ENCODE measurements around the gene SEMA4D.
A peak's percentile ranks its signal among the peaks of the same experiment; 100 is the strongest.

SEMA4D gene

DNA sequence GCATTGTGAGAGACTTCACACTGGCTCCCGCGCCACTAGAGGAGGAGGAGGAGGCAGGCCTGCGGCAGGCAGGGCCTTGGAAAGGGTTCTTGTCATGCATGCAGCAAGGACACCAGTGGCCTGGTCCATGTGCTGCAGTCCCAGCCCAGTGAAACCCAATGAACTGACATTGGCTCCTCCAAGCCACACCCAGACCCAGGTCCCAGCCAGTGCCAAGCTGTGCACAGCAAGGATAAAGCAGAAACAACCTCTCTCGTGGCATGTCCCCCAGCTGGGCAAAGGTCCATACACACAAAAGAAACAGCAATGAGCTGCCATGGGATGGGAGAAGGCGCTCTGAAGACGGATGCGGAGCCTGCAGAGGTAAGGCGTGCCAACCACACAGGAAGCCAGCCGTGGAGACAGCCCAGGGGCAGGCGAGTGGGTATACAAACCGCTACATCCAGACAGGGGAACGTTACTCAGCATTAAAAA lies 89.2 kb downstream of the SEMA4D start:
- ATAC-seq: peak; percentile 30 to 52

DNA sequence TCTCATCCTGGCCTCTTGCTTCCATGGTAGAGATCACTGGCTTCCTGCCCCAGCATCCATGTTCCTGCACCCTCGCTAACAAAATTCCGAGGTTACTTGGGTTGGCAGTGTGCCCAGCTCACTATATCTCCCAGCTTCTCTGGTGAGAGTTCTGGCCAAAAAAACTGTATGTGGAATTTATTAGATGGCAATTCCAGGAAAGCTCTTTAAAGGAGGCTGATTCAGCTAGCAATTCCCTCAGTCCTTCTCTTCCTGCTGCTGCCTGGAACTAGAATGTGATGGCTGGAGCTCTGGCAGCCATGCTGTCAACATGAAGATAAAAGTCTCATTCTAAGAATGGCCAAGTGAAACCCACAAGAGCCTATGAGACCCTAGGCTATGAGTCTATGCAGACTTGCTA lies 90.8 kb downstream of the SEMA4D start:
- no peak for ATAC-seq

GRCh38 chr9:89405826-89406225 lies 92.1 kb downstream of the SEMA4D start:
- no peak for ATAC-seq

GRCh38 chr9:89404074-89404473 lies 93.8 kb downstream of the SEMA4D start:
- ATAC-seq: no peak

- ATAC-seq: no peak
Observed at GRCh38 chr9:89402695-89403427, 95.1 kb downstream of the SEMA4D start.

GRCh38 chr9:89400403-89401116 lies 97.4 kb downstream of the SEMA4D start:
- ATAC-seq: peak; percentile 18 to 55

DNA sequence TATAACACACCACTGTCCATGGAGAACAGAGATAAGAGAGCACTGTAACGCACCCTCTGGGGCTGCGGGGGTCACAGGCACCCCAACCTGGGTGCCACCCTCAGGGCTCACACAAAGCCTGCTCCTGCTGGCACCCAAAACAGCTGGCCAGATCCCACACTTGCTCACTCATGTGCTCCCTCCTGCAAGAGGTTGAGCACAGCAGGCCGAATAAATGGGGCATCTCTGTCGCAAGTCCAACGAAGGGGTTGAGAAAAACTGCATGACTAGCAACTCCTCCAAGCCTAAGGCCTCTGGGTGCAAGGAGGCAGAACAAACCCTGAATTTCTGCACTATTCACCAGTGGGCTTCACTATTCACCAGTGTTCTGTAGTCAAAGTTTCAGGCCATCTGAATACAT lies 99.3 kb downstream of the SEMA4D start:
- no peak for ATAC-seq

DNA sequence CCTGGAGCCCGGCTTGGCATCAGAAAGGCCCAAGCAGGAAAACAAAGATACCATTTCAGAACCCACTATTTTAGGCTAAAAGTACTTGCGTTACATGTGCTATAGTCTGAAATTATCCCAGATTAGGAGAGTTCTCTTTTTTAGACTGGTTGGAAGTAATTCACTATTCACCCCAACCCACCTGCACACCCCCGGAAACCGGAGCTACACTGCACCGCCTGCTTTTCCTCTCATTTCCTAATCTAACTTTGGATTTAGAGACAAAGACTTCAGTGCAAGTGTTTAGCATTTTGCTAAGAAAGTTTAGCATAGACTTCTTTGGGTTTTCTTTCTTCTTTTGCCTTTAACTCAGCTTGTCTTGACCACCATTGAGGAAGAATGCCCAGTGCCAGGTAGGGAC lies 100.4 kb downstream of the SEMA4D start:
- ATAC-seq: no peak

GRCh38 chr9:89395931-89396710 lies 101.8 kb downstream of the SEMA4D start:
- ATAC-seq: no peak

DNA sequence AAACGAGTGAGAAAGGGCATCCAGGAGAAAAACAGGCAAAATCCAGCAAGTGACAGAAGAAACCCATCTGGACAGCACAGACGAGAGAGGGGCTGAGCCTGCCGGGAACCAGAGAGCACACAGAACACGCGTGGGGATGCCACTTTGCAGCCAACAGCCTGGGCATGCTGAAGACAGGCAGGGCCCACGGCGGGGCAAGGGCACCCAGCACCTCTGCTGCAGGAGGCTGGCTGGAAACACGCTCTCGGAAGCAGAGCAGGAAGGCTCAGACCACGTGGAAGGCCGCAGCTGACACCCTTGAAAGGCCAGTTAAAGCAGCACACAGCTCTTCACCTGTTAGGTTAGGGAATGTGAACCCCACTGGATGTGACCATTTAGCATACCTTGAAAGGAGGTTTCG lies 103.5 kb downstream of the SEMA4D start:
- no peak for ATAC-seq

GRCh38 chr9:89391585-89391984 lies 106.3 kb downstream of the SEMA4D start:
- no peak for ATAC-seq

DNA sequence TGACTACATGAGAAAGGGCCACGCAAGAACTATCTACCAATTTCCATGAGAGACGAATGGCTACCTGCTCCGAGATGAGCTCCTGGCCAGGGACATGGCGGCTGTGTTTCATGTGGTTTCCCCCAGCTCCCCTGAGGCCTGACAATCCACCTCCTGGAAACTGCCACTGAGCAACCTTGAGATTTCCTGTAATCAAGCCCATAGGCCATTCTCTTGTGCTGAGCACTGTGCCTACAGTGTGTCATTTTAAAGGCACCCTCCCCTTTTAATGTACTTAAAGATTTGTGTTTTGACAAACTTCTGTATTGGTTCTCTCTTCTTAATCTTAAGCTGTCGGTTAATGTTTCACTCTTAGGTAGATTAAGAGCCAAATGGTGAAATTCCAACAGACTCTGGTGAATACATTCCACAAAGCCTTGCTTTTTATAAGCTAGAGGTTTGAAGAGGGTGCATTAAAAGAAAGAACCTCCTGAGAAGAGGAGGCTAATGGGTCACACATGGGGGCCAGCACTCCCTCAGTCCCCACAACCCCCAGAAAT lies 107.3 kb downstream of the SEMA4D start:
- ATAC-seq: no peak

GRCh38 chr9:89390068-89390555 lies 107.8 kb downstream of the SEMA4D start:
- no peak for ATAC-seq

DNA sequence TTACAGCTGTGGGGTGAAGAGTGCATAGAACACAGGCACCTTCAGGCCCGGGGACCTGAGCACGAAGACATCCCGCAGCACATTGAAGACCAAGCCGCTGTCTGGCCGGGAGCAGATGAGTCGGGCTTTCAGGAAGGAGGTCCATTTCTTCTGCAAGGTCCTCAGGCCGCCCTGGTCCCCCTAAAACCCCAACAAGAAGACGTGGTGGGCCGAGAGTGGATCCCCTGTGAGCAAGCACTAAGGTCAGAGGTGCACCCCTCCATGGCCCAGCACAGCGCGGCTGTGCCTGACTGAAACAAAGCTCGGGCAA lies 109.1 kb downstream of the SEMA4D start:
- ATAC-seq: no peak

- ATAC-seq: peak in 1 of 2 donors; percentile 17
Observed at GRCh38 chr9:89388084-89388867, 109.6 kb downstream of the SEMA4D start.

DNA sequence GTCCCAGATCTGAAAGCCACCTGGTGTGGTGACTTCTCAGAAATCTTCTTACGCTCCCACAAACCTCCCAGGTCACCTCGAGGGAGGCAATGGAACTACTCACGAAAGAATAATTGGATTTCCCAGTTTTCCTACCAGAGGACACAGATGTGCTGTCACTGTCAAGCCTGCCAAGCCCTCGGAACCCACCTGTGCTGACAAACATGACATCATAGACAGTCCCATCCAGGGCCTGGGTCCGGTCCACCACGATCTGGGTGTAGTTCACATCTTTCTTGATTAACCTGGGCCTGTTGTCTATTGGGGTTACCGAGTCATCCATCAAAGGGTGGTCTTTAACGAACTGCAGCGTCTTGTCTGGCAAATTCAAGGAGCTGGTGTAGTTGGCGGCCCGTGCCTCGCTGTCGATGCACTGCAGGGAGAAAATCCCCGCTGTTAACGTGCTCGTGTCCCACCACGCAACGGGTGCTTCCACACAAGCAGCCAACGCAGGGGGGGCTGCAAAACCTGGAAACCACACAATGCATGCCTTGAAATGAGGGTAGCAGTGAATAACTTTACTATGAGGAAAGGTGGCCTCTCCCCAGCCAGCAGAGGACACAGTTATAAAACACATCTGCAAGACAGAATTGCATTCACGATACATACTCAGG lies 110.6 kb downstream of the SEMA4D start:
- no peak for ATAC-seq

GRCh38 chr9:89386797-89387196 lies 111.1 kb downstream of the SEMA4D start:
- no peak for ATAC-seq

DNA sequence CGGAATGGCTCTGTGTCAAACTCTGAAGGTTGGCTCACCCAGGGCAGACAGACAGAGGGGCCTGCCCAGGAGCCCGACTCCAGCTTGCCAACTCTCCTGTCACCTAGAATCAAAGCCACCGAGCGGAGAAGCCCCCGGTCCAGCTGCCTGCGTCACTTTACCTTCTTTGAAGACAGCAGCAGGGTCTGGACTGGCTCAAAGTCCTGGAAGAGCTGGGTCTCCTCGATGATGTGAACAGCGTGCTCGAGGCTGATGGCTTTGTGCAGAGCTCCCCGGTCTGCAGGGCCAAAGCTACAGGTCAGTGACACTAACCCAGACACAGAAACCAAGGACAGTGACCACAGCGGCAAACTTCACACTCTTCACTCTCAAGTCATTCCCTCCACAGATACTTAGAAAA lies 111.7 kb downstream of the SEMA4D start:
- ATAC-seq: no peak

- ATAC-seq: no peak
Observed at GRCh38 chr9:89384783-89385182, 113.1 kb downstream of the SEMA4D start.

DNA sequence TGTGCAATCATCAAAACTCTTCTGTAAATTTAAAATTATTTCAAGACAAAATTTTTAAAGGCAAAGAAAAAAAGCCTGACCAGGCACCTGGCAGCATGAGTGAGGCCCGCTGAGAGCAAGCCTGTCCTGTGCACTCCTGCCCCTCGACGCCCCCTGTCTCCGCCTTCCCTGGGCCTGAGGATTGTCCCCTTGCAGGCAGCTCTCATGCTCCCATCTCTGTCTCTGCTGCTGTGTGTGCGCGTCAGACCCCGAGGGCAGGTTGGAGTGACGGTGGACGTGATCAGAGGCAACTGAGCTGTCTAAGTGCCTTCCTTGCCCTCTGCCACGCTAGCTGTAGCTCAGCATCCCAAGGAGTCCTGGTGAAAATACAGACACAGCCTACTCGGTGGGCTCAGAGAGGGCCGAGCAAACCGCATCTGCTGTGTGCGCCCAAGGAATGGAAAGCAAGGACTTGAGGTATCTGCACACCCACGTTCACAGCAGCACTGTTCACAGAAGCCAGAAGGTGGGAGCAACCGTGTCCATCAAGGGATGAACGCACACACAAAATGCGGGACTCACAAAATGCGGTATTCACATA lies 114.1 kb downstream of the SEMA4D start:
- no peak for ATAC-seq

- ATAC-seq: no peak
Observed at GRCh38 chr9:89383030-89383720, 114.7 kb downstream of the SEMA4D start.
